Endothelial cell of umbilical vein (primary cell): ENCODE data around the gene TBX18. TPM values are rescaled to one million over a fixed set of nuclear protein-coding genes. Genes with fewer than 3 reads are reported as not detected.

ENCODE experiments used
- BruUV-seq: library from RNA; stranded (reverse); fragments of 400-500 nt; replicated peaks from 2 replicates; lab custom pipeline; 2021; lab: Mats Ljungman, UMichigan
- CTCF ChIA-PET: fragments of 300-600, 350-600 bp; sonication (Branson Sonifier 250); formaldehyde crosslinking; loops from one replicate; lab custom pipeline; 2021; ENCODE audit warnings: antibody characterized with exemption, inconsistent platforms; lab: Charles Lee
- POLR2A ChIA-PET: fragments of 300-600, 350-600 bp; sonication (Branson Sonifier 250); formaldehyde crosslinking; loops from one replicate; lab custom pipeline; 2021; ENCODE audit warnings: antibody characterized with exemption, inconsistent platforms; lab: Charles Lee
- DNase-seq: peaks from one replicate; pipeline ENCODE4 v3.0.0-alpha.2; 2011; ENCODE audit warnings: low read depth, low spot score
- FAIRE-seq: peaks from 2 replicates; lab custom pipeline; 2011; peaks lifted over from hg19 to GRCh38; lab: Jason Lieb, UNC
- H2AFZ ChIP-seq: 2 replicates; pipeline ENCODE4 v1.6.0; 2012; ENCODE audit warnings: low read depth, low read length, control low read depth, inconsistent platforms
- H3K27ac ChIP-seq: 2 replicates; pipeline ENCODE4 v1.5.1; 2011; ENCODE audit warnings: low read depth, mild to moderate bottlenecking, control low read depth, low read length, moderate library complexity; ENCODE audit not compliant: insufficient read depth
- H3K27me3 ChIP-seq, 2 experiments: 2 replicates each; pipeline versions ENCODE4 v1.6.0 to v1.6.1; 2011; ENCODE audit warnings: low read length in 2 of 2, mixed read lengths in 1 of 2; ENCODE audit not compliant: control insufficient read depth in 2 of 2, insufficient read depth in 2 of 2
- H3K36me3 ChIP-seq, 2 experiments: 2 replicates in 1 of 2; 3 replicates in 1 of 2; pipeline ENCODE4 v1.5.1; 2011; ENCODE audit warnings: low read length in 2 of 2, mild to moderate bottlenecking in 1 of 2, moderate library complexity in 1 of 2; ENCODE audit not compliant: control insufficient read depth in 2 of 2, insufficient read depth in 2 of 2; ENCODE audit errors: extremely low read depth in 1 of 2
- H3K4me1 ChIP-seq: 3 replicates; pipeline ENCODE4 v1.5.1; 2011; ENCODE audit warnings: mild to moderate bottlenecking, low read length; ENCODE audit not compliant: control insufficient read depth, insufficient read depth; ENCODE audit errors: extremely low read depth
- H3K4me2 ChIP-seq: 2 replicates; pipeline ENCODE4 v1.6.1; 2011; ENCODE audit warnings: low read length, control low read depth, mixed read lengths; ENCODE audit not compliant: insufficient read depth
- H3K4me3 ChIP-seq, 3 experiments: fragments of 200-600 bp in 1 of 3; sonication (generic), shearing (Covaris generic) in 1 of 3; replicated peaks in 1 of 3; 2 replicates each; pipeline ENCODE4 v1.5.1; 2011 to 2016; ENCODE audit warnings: control low read depth in 3 of 3, low read length in 3 of 3, mild to moderate bottlenecking in 2 of 3, inconsistent platforms in 1 of 3, low read depth in 1 of 3, moderate library complexity in 1 of 3; ENCODE audit not compliant: insufficient read depth in 1 of 3
- H3K79me2 ChIP-seq: 2 replicates; pipeline ENCODE4 v1.6.0; 2012; ENCODE audit warnings: low read length, inconsistent platforms; ENCODE audit not compliant: control insufficient read depth, insufficient read depth
- H3K9ac ChIP-seq: replicated peaks from 2 replicates; pipeline ENCODE3; 2011; ENCODE audit warnings: low read length, control low read depth; ENCODE audit not compliant: insufficient read depth; ENCODE audit errors: extremely low read depth
- H3K9me1 ChIP-seq: replicated peaks from 3 replicates; pipeline ENCODE4 v1.6.0; 2011; ENCODE audit warnings: mild to moderate bottlenecking, low read length; ENCODE audit not compliant: control insufficient read depth, insufficient read depth; ENCODE audit errors: extremely low read depth
- H3K9me3 ChIP-seq: replicated peaks from 2 replicates; pipeline ENCODE4 v1.5.1; 2012; ENCODE audit warnings: low read length, inconsistent platforms; ENCODE audit not compliant: control insufficient read depth, insufficient read depth
- H4K20me1 ChIP-seq: replicated peaks from 2 replicates; pipeline ENCODE3; 2011; ENCODE audit warnings: mild to moderate bottlenecking, low read length; ENCODE audit not compliant: control insufficient read depth, insufficient read depth; ENCODE audit errors: extremely low read depth
- EZH2 ChIP-seq: IDR thresholded peaks from 2 replicates; pipeline ENCODE4 v1.6.1; 2012; ENCODE audit warnings: borderline replicate concordance, low read depth, mild to moderate bottlenecking, moderate library complexity, low read length, inconsistent platforms; ENCODE audit not compliant: severe bottlenecking
- FOS ChIP-seq: IDR thresholded peaks from 2 replicates; pipeline ENCODE4 v1.6.1; 2011; ENCODE audit warnings: mild to moderate bottlenecking, low read length, moderate library complexity, borderline replicate concordance; ENCODE audit not compliant: insufficient read depth
- GATA2 ChIP-seq: IDR thresholded peaks from 2 replicates; pipeline ENCODE4 v1.7.0; 2011; ENCODE audit warnings: low read depth, mild to moderate bottlenecking, moderate library complexity, mixed read lengths, low read length; ENCODE audit not compliant: insufficient read length, insufficient read depth
- JUN ChIP-seq: IDR thresholded peaks from 2 replicates; pipeline ENCODE4 v1.6.1; 2011; ENCODE audit warnings: borderline replicate concordance, low read depth; ENCODE audit not compliant: insufficient read length, insufficient read depth
- MYC ChIP-seq: IDR thresholded peaks from one replicate; pipeline ENCODE4 v1.6.1; 2011; ENCODE audit warnings: mild to moderate bottlenecking, low read depth, low read length
- POLR2A ChIP-seq: IDR thresholded peaks from 2 replicates; pipeline ENCODE4 v1.6.1; 2012; ENCODE audit warnings: low read depth, mild to moderate bottlenecking, control low read depth, low read length
- POLR2AphosphoS5 ChIP-seq: IDR thresholded peaks from 2 replicates; pipeline ENCODE4 v1.6.1; 2012; ENCODE audit warnings: low read depth, mild to moderate bottlenecking, control low read depth, low read length, moderate library complexity; ENCODE audit not compliant: insufficient read depth
- dilution Hi-C: fragments of 300-500 bp; cut with MboI; formaldehyde crosslinking; loops from one replicate; pipeline ENCODE4 v1.15.0; 2019; ENCODE audit warnings: low sequenced_read_pairs; ENCODE audit not compliant: extremely low pct_ligation_motif_present
- intact Hi-C: fragments of 100-400 bp; cut with micrococcal nuclease; formaldehyde crosslinking; loops from one replicate; pipeline ENCODE4 v1.10.0; 2022
- polyA plus RNA-seq, 4 experiments: library from polyadenylated mRNA; depleted of rRNA in 3 of 4; stranded (reverse) in 3 of 4; unstranded in 1 of 4; fragments of >200 nt; gene quantifications; 2 replicates each; pipeline versions ENCODE4 v1.2.1 to v1.2.3, GENCODE V29; 2011 to 2012; ENCODE audit warnings: missing spikeins in 1 of 4
- total RNA-seq: library from RNA; stranded (reverse); gene quantifications from 2 replicates; pipeline ENCODE4 v1.2.3, GENCODE V29; 2021
- TF ChIP-seq, protein P1 (sequence below): IDR thresholded peaks from 2 replicates; pipeline ENCODE4 v1.6.1; 2011; ENCODE audit not compliant: insufficient read depth, insufficient read length
- TF ChIP-seq, protein P2 (sequence below), 2 donors: IDR thresholded peaks; 1 replicate in 1 of 2; 2 replicates in 1 of 2; pipeline ENCODE4 v1.5.1; 2011; ENCODE audit warnings: low read length in 2 of 2, mild to moderate bottlenecking in 2 of 2, moderate library complexity in 2 of 2, control low read depth in 1 of 2, inconsistent platforms in 1 of 2, low read depth in 1 of 2; ENCODE audit not compliant: insufficient read depth in 1 of 2; ENCODE audit errors: extremely low read depth in 1 of 2

Gene TBX18
- total and polyA plus RNA-seq, 2 donors (not counting 3 experiments of a cell fraction or from before 2014, with no cell fraction given), result 28.4 to 60.5 TPM

DNA sequence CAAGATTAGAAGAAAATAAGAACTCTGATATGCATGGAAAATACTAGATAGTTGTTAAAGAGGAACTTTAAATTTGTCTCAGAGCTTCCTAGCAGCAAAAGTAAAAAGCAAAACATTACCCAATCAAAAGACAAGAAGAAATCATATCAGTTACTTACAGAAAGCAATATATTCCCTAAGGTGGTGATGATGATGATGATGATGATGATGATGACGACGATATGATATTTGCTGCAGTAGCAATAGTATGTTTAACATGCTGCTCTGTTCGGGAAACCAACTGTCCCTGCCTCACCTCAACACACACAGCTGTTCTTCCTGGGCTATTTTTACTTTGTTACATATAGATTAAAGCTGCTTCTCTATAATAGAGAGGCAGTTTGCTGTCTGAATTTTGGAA lies 12.0 kb upstream of the TBX18 start:
- Histone ChIP-seq H3K4me2 (no peak overlapping the region), H3K4me1 (peaks cover 15% of the 10 kb centered on the region), H3K9me1 (no peaks in the 10 kb centered on the region), H2AFZ (no peak overlapping the region), H3K9me3 (no peaks in the 10 kb centered on the region), H3K27ac (no peak overlapping the region), H3K36me3 (no peaks in the 10 kb centered on the region), H3K9ac (no peak overlapping the region), H4K20me1 (no peaks in the 10 kb centered on the region), H3K27me3 (peaks cover 25 to 58% of the 10 kb centered on the region in 2 experiments), H3K4me3 (no peak overlapping the region), H3K79me2 (no peaks in the 10 kb centered on the region)
- DNase-seq (no peak), FAIRE-seq (no peak)
- TF ChIP-seq GATA2, result no peak
- TF ChIP-seq POLR2AphosphoS5, result no peak
- TF ChIP-seq, protein P1, sequence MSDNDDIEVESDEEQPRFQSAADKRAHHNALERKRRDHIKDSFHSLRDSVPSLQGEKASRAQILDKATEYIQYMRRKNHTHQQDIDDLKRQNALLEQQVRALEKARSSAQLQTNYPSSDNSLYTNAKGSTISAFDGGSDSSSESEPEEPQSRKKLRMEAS, result no peak
- no peak for TF ChIP-seq MYC
- no peak for TF ChIP-seq EZH2
- TF ChIP-seq, protein P2, sequence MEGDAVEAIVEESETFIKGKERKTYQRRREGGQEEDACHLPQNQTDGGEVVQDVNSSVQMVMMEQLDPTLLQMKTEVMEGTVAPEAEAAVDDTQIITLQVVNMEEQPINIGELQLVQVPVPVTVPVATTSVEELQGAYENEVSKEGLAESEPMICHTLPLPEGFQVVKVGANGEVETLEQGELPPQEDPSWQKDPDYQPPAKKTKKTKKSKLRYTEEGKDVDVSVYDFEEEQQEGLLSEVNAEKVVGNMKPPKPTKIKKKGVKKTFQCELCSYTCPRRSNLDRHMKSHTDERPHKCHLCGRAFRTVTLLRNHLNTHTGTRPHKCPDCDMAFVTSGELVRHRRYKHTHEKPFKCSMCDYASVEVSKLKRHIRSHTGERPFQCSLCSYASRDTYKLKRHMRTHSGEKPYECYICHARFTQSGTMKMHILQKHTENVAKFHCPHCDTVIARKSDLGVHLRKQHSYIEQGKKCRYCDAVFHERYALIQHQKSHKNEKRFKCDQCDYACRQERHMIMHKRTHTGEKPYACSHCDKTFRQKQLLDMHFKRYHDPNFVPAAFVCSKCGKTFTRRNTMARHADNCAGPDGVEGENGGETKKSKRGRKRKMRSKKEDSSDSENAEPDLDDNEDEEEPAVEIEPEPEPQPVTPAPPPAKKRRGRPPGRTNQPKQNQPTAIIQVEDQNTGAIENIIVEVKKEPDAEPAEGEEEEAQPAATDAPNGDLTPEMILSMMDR (IDR thresholded peaks at IDR 0.05; ENCODE audit: extremely low read depth in 1 of 2, insufficient read depth in 1 of 2, low read depth in 1 of 2, low read length in 2 of 2), result no peak
- TF ChIP-seq POLR2A, result no peak
- no peak for TF ChIP-seq JUN
- no peak for TF ChIP-seq FOS
- POLR2A ChIA-PET, result no interaction called here
- intact Hi-C loops, result no loop called here
- dilution Hi-C loops, result no loop called here
- BruUV-seq, result no TSS peak
- CTCF ChIA-PET, result interaction anchor here (0.8 to 13.2 kb wide), 10 partner anchors 21 to 547 kb away, joined by 3 to 170 read pairs (median 4); no protein-coding TSS in a partner anchor
